NOMO-1 treated with dmso at 0.1 percent for 144 hours (cell line): ENCODE data around the gene PDK4.
"Not testable (repeated sequence)": the region's sequence is repeated elsewhere in the genome, so short reads cannot be mapped to it uniquely, and the experiment has no call there.

ENCODE experiments used
- DNase-seq: peaks from one replicate; lab custom pipeline; 2025; ENCODE audit not compliant: unreplicated experiment; lab: John Stamatoyannopoulos, UW

The PDK4 gene

DNA sequence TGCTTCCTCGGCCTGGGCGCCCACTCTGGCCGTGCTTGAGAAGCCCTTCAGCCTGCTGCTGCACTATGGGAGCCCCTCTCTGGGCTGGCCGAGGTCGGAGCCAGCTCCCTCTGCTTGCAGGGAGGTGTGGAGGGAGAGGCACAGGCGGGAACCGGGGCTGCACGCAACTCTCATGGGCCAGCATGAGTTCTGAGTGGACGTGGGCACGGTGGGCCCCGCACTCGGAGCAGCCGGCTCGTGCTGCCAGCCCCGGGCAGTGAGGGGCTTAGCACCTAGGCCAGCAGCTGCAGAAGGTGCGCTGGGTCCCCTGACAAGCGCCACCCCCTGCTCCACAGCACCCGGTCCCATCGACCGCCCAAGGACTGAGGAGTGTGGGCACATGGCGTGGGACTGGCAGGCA, 9.0 kb upstream of the PDK4 start:
- DNase-seq = no peak

DNA sequence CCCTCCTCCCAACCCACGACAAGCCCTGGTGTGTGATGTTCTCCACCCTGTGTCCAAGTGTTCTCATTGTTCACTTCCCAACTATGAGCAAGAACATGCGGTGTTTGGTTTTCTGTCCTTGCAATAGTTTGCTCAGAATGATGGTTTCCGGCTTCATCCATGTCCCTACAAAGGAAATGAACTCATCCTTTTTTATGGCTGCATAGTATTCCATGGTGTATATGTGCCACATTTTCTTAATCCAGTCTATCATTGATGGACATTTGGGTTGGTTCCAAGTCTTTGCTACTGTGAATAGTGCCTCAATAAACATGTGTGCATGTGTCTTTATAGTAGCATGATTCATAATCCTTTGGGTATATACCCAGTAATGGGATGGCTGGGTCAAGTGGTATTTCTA, 8.5 kb upstream of the PDK4 start:
- not testable (repeated sequence) for DNase-seq

DNA sequence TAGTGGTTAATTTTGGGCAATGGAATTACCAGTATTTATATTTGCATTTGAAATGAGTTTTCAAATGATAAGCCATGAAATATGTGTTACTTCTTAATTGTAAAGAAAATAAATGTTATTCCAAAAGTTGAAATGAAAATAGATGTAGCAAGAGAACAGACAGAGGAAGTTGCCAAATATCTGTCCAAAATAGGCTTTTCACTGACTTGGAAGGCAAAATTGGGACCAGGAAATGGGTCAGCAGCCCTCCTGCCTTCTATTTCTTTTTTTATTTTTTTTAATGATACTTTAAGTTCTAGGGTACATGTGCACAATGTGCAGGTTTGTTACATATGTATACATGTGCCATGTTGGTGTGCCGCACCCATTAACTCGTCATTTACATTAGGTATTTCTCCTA, 8.1 kb upstream of the PDK4 start:
- DNase-seq = peak; percentile 32

DNA sequence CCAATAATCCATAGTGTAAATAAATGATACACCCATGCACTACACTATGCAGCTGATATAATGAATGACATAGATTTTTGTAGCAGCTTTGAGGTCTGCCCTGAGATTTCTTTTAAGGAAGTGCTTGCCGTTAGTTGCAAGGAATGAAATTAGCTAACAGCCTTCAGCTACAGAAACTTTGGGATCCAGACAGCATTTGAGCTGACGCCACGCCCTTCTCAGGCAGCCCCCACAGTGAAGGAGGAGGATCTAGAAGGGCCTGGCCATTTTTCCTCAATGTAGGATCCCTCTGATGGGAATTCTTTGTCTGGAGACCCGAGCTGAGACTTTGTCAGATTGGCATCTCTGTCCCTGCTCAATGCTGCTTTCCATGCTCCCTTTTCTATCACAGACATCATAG, 6.1 kb upstream of the PDK4 start:
- no peak for DNase-seq

- DNase-seq = no peak
These were observed 5.0 kb upstream of the PDK4 start for GRCh38 chr7:95601316-95601715.

DNA sequence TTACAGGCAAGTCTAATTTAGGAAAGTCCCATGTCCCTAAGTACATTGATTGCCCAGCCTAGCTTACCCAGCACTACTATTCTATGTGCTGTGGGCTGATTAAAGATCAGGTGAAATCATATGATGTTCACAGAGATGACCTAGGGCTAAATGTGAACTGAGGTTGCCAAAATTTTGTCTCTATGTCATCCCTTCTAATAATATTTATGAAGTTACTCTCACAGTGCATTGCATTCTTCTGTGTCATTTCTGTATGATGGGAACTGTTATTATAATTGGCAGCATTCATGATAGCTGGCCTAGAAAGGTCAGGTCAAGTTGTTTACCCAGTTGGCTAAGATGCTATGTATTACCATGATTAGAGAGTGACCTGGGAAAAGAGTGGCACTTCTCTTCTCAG, 2.8 kb upstream of the PDK4 start:
- DNase-seq = no peak

GRCh38 chr7:95598511-95598910, 2.2 kb upstream of the PDK4 start:
- no peak for DNase-seq

GRCh38 chr7:95595746-95596197, 544 bp downstream of the PDK4 start:
- no peak for DNase-seq

- DNase-seq = no peak
These were observed 2.1 kb downstream of the PDK4 start for GRCh38 chr7:95594185-95594584.

DNA sequence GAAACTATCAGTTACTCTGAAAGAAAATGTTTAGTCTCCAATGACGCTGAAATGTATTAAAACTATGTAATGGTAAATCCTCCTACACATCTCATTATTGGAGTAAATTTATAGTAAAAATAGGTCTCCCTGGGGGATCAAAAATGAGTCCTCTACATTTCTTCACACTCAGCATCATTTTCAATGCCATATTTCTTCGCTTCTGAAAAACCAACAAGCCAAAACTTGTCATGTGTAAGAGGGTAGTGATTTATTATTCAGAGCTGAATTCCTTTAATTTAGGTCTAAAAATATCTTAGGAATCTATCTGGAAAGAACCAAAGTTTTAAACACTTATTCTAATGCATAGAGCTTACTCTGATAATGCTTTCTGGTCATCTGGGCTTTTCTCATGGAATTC, 3.0 kb downstream of the PDK4 start:
- no peak for DNase-seq

GRCh38 chr7:95592570-95592969, 3.7 kb downstream of the PDK4 start:
- DNase-seq = no peak

DNA sequence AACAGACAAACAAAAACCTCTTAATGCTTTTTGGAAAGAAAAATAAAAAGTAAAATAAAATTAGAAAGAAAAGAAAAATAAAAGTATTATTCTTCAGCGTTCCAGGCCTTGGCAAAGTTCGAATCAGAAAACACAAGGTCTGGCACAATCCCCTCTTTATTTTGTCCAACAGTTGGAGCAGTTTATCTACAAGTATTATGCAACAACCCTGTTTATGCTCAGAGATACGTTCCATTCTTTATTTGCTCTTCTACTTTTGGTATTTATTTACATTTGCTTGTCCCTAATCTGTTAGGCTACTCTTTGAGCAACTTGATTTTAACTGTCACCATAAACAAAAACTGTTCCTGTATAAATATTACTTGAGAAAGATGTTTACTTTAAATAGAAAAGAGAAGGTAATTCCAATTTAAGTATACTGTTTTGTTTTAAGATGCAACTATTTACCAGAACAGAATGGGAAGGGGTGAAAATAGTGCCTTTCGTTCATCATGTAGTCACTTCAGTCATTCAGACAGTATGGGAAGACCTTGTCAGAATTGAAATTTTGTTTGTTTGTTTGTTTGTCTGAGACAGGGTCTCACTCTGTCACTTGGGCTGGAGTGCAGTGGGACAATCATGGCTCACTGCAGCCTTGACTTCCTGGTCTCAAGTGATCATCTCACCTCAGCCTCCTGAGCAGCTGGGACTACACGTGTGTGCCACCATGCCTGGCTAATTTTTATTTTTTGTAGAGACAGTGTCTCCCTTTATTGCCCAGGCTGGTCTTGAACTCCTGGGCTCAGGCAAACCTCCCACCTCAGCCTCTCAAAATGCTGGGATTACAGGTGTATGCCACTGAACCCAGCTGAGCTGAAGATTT, 5.7 kb downstream of the PDK4 start:
- no peak for DNase-seq

DNA sequence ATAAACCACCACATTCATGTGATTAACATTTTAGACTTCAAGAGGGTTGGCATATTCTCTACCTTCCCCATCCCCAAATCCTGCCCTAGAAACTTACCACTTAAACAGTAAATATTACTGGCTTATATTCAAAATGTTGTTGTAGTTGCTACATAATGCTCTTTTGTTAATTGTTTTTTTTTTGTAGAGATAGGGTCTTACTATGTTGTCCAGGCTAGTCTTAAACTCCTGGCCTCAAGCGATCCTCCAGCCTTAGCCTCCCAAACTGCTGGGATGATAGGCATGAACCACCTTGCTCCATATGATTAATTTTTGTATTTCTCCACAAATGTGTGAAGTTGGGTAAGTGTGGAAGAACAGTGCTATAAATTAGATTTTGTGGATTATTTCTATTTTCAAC, 6.5 kb downstream of the PDK4 start:
- DNase-seq = no peak

DNA sequence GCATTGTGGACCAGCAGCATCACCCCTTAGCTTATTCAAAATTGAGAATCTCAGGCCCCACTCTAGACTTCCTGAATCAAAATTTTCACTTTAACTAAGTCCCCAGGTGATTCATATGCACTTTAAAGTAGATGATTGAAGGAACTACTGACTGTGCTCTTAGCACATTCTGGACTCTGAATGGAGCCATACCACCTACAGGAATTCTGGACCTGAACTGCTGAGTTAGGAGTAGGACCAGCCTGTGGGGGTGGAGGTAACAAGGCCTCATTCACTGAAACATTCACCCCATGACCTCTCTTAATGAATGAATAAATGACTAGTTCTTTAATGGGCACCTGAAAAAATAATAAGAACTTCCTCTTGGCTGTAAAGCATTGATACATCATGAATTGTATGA, 7.3 kb downstream of the PDK4 start:
- DNase-seq = no peak

GRCh38 chr7:95586951-95587301, 9.4 kb downstream of the PDK4 start:
- DNase-seq = no peak

DNA sequence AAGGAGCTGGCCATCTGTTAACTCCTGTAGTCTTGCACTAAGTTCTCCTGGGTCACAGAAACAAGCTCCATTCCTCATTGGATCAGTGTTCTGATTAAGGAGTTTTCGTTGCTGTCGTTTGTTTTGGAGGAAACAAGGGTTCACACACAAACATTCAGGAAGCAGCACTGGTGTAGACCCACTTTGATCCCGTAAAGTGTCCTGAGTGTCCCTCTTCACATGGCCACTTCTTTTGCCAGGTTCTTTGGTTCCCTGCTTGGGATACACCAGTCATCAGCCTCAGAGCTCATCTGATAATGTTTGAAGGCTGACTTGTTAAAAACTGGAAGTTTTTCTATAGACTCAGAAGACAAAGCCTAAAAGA, 10.9 kb downstream of the PDK4 start:
- DNase-seq = no peak

- DNase-seq = no peak
These were observed 11.4 kb downstream of the PDK4 start for GRCh38 chr7:95584769-95585425.

DNA sequence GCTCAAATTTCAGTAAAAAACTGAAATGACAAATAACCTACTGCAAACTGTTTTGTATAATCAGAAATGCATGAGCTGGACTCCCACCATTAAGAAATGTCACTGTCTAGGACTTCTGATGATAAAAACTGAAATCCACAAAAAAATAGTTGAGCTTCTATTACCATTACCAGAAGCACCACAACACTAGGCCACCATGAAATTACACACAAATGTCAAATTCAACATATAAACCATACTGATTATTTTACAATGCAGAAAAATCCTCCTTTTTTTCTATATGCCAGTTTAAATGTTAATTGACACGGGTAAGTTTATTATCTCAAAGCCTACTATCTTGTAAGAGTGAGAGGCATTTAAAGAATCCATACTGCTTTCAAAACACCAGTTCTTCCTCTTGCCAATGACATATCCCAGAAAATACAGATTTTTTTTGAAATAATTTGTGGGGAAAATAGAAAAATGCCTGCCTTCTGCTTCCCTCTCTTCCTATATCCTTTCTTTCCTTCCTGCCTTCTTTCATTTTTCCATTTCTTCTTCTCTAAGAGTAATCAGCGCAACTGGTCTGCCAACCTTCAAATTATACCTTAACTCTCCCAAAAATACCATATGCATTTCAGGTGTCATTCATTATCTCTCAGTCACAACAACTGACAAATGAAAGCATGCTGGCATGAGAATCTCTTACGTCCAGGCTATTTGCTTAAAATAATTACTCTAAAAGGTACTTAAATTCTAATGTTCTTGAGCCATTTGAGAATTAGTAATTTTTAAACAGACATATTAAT, 12.3 kb downstream of the PDK4 start:
- no peak for DNase-seq

DNA sequence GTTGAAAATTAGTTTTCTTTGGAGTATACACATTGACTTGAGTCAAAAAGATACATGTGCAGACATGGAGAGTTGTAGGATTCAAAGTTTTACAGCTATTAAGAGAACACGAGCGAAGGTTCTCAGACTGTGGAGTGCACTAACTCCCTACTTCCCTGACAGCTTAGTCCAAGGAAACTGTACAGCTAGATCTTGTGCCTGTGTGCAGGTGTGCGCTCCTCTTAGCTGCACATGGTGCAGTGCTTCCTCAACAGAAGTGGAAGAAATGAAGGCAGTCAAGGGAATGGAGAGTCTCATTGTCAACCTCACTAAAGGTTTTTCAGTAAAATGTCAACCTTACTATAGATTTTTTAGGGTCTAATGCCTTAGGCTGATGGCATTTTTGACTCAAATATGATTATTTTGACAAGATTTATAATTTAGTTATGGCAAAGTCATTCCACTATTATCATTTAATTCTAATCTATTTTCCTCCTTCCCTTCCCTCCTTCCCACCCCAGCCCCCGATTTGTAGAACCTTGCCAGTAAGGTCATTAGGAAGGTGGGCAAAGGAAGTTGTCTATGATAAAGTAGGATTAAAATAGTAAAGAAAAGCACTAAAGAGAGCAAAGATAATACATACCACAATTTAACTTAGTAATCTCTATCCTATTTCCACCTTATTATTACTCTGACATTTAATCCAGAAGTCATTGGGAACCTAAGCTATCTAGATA, 13.6 kb downstream of the PDK4 start:
- DNase-seq = no peak

DNA sequence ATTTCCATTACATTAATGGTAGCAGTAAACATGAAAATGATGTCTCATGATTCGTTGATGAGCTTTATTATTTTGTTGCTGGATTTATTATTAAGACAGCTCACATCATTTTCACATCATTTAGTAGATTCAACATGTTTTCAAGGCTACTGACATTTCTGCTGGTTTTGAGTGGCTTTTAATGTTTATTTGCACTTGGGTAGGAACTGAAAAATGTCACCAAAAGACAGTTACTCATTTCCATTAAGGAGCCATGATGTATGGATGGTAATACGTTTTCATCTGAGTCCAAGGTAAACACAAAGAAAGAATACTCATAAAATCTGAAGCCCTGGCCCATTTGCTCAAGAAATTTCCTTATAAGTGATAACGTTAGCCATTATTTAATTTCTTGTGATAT, 14.8 kb downstream of the PDK4 start:
- no peak for DNase-seq

- no peak for DNase-seq
These were observed 17.0 kb downstream of the PDK4 start for GRCh38 chr7:95579318-95579717.
